ENCODE measurements around the gene SSTR1. TPM values are rescaled to one million over a fixed set of nuclear protein-coding genes. Genes with fewer than 3 reads are reported as not detected.

The SSTR1 gene
- total and polyA plus RNA-seq, 7 donors: 0.21 to 0.60 (median 0.39) TPM

- ATAC-seq (no peak), DNase-seq (no peak)
- no peaks in the 10 kb centered on the region for H3K36me3 ChIP-seq (ENCODE audit: insufficient read depth in 1 of 2, low read depth in 1 of 2)
- peaks cover 0 to 20% (median 9%) of the 10 kb centered on the region in 3 donors for H3K27me3 ChIP-seq (ENCODE audit: insufficient read depth in 3 of 3, low read length in 2 of 3)
- H3K9me3 ChIP-seq: no peaks in the 10 kb centered on the region
- intact Hi-C loops (cut with DNase I): loop anchor here in 1 of 2 donors (2.0 kb wide), 1 partner anchor 54 kb away; no protein-coding TSS in a partner anchor
- H3K27ac ChIP-seq: peak overlapping the region; percentile 71
- H3K4me1 ChIP-seq: no peaks in the 10 kb centered on the region
- 35 to 42% (median 36%) methylated on average over 5 of the region's 5 CpGs for WGBS, 3 donors
- TF ChIP-seq CTCF (IDR thresholded peaks at IDR 0.05): peak; percentile 29
- peak overlapping the region; percentile 69 for H3K4me3 ChIP-seq
These were observed 48.8 kb downstream of the SSTR1 start for GRCh38 chr14:38256533-38256840.

GRCh38 chr14:38257507-38257906 is 49.8 kb downstream of the SSTR1 start:
- 74 to 83% (median 83%) methylated on average over 2 of the region's 2 CpGs for WGBS, 3 donors
- H3K27ac ChIP-seq: peak overlapping the region; percentile 71
- ATAC-seq (no peak), DNase-seq (no peak)
- intact Hi-C loops (cut with DNase I): loop anchor here in 1 of 2 donors (2.0 kb wide), 1 partner anchor 53 kb away; no protein-coding TSS in a partner anchor
- no peak for TF ChIP-seq CTCF (IDR thresholded peaks at IDR 0.05)
- H3K27me3 ChIP-seq (ENCODE audit: insufficient read depth in 3 of 3, low read length in 2 of 3): peaks cover 0 to 20% (median 9%) of the 10 kb centered on the region in 3 donors
- H3K4me3 ChIP-seq: no peak overlapping the region
- no peaks in the 10 kb centered on the region for H3K4me1 ChIP-seq
- no peaks in the 10 kb centered on the region for H3K36me3 ChIP-seq (ENCODE audit: insufficient read depth in 1 of 2, low read depth in 1 of 2)
- no peaks in the 10 kb centered on the region for H3K9me3 ChIP-seq

- 81 to 88% (median 83%) methylated on average over 1 of the region's 1 CpG for WGBS, 3 donors
These were observed 53.9 kb downstream of the SSTR1 start for GRCh38 chr14:38261620-38262019.

More at GRCh38 chr14:38261620-38262019, 53.9 kb downstream of the SSTR1 start:
- DNase-seq (no peak), ATAC-seq (no peak)
- intact Hi-C loops (cut with DNase I): no loop called here
- H3K36me3 ChIP-seq (ENCODE audit: insufficient read depth in 1 of 2, low read depth in 1 of 2): no peaks in the 10 kb centered on the region
- no peaks in the 10 kb centered on the region for H3K4me1 ChIP-seq
- H3K27me3 ChIP-seq (ENCODE audit: insufficient read depth in 3 of 3, low read length in 2 of 3): no peaks in the 10 kb centered on the region
- no peak for TF ChIP-seq CTCF (IDR thresholded peaks at IDR 0.05)
- no peaks in the 10 kb centered on the region for H3K9me3 ChIP-seq
- no peak overlapping the region for H3K4me3 ChIP-seq
- no peak overlapping the region for H3K27ac ChIP-seq

Other genes with a start within 250 kb of the SSTR1 start
- 10 to 100 TPM; 17.9 to 29.5 (median 19.9) TPM for gene CLEC14A, start 48.2 kb downstream of the SSTR1 start, total RNA-seq
- 10 to 100 TPM; 16.0 to 35.4 (median 22.7) TPM for gene CLEC14A, start 48.2 kb downstream of the SSTR1 start, polyA plus RNA-seq